Muscle layer of duodenum (tissue), 2 donors: ENCODE measurements around the gene PEX26.

Source experiments
- H3K27ac ChIP-seq: one replicate; pipeline ENCODE4 v1.7.0; 2013; ENCODE audit warnings: mild to moderate bottlenecking, low read length
- H3K27me3 ChIP-seq: one replicate; pipeline ENCODE4 v1.7.0; 2013; ENCODE audit warnings: low read depth, mild to moderate bottlenecking, control low read depth, low read length
- H3K36me3 ChIP-seq, 2 donors: one replicate each; pipeline ENCODE4 v1.7.0; 2013; ENCODE audit warnings: low read length in 2 of 2, control low read depth in 1 of 2, mild to moderate bottlenecking in 1 of 2; ENCODE audit not compliant: insufficient read depth in 2 of 2, control insufficient read depth in 1 of 2
- H3K4me1 ChIP-seq, 2 donors: one replicate each; pipeline ENCODE4 v1.7.0; 2013; ENCODE audit warnings: low read length in 2 of 2, mild to moderate bottlenecking in 2 of 2, control low read depth in 1 of 2, moderate library complexity in 1 of 2; ENCODE audit not compliant: insufficient read depth in 2 of 2, control insufficient read depth in 1 of 2
- H3K4me3 ChIP-seq, 2 donors: one replicate each; pipeline ENCODE4 v1.7.0; 2013; ENCODE audit warnings: low read length in 2 of 2, low read depth in 1 of 2, mild to moderate bottlenecking in 1 of 2
- H3K9me3 ChIP-seq, 2 donors: one replicate each; pipeline ENCODE4 v1.7.0; 2013; ENCODE audit warnings: low read length in 2 of 2, control low read depth in 1 of 2, mild to moderate bottlenecking in 1 of 2; ENCODE audit not compliant: control insufficient read depth in 1 of 2
- donor health status: healthy.

The PEX26 gene

DNA sequence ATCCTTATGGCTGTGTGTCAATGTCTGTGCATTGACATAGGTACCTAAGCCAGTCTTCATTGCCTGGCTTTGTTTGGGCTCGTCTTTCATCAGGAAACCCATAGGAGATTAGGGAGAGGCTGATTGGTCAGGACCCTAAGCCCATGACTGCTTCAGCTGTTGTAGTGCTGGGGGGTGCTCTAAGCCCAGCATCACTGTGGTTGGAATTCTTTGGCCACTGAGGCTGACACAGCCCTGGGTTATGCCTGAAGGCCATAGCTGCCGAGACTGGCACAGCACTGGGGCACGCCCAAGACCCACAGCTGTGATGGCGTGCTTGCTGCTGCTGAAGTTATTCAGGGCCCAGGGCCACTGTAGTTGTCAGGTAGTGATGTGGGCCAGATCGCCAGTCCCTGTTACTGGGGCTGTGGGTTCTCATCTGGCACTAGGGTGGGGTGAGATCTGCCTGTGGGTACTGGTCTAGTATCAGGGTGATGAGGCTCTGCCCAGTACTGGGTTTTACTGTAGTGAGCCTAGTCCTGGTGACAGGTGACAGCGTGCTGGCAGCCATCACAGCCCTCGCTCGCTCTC lies 77.1 kb downstream of the PEX26 start:
- Histone ChIP-seq H3K27ac (no peak overlapping the region), H3K27me3 (no peaks in the 10 kb centered on the region), H3K9me3 (no peaks in the 10 kb centered on the region), H3K4me1 (no peaks in the 10 kb centered on the region), H3K36me3 (no peaks in the 10 kb centered on the region), H3K4me3 (no peak overlapping the region)
